GM19193 (cell line): Measurements from ENCODE around the gene FAM107B.

Experiments
- POLR2A ChIP-seq: IDR thresholded peaks from 4 replicates; pipeline ENCODE4 v1.6.1; 2011; ENCODE audit not compliant: insufficient read depth, insufficient read length; ENCODE audit errors: extremely low read depth

FAM107B gene

DNA sequence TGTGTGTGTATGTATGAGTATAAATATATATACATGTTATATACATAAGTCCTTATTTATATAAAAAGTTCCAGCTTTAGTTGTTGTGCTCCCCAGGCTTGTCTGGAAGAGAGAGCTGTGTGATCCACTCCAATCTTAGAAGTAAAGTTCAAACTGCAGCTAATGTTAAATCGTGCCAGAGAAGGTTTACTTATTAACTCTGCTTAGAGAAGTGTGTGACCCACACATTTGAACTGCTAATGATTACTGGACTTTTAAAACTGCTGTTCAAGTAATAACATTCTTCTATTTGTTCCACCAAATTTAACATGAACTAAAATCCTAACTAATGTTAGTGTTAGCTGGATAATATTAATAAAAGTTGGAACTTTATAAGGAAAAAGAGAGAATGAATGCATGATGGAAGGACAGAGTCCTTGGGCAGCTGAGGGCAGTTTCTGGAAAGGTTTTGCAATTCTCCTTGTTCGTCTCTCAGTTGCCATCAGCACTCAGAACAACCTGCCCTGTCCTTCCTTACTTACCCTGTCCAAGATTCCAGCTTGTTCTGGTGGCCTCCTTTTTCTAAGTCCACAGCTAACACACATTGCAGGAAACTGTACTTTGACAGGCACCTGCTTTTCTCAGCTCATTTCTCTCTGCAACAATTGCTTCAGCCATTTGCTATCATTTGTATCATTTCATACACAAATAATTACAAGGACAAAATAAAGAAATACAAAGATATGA, 162.6 kb downstream of the FAM107B start:
- TF ChIP-seq POLR2A = no peak

DNA sequence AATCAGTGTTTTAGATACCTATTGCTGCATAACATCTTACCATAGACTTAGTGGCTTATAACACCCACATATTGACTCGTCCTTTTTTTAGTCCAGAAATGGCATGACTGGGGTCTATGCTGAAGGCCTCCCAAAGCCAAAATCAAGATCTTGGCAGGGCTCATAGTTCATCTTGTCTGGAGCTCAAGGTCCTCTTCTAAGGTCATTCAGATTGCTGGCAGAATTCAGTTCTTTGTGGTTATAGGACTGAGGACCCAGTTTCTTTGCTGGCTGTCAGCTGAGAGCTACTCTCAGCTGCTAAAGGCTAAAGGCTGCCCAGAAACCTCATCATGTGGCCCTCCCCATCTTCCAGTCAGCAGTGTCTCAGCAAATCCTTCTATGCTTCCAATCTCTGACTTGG, 165.5 kb downstream of the FAM107B start:
- no peak for TF ChIP-seq POLR2A

DNA sequence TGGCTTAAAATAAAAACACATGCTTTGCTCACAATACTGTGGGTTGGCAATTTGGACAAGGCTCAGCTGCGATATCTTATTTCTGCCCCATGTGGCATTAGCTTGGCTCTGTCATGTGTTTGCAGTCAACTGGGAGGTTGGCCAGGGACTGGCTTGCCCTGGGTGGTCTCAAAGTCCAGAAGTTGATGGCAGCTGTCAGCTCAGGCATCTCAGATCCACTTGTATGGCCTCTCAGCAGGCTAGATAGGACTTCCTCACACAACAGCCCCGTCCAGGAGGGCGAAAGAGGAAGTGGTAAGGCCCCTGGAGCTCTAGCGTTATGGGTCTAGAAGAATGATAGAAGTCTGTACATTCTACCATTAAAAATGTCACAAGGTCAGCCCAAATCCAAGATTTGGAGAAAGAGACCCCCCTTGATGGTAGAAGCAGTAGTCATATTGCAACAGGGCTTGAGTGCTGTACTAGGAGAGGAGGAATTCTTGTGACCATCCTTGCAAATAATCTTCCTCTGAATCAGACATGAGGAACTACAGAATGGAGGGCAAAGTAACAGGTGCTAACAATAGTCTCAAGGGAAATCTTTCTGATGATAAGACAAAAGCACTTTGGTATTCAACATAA, 166.2 kb downstream of the FAM107B start:
- no peak for TF ChIP-seq POLR2A

DNA sequence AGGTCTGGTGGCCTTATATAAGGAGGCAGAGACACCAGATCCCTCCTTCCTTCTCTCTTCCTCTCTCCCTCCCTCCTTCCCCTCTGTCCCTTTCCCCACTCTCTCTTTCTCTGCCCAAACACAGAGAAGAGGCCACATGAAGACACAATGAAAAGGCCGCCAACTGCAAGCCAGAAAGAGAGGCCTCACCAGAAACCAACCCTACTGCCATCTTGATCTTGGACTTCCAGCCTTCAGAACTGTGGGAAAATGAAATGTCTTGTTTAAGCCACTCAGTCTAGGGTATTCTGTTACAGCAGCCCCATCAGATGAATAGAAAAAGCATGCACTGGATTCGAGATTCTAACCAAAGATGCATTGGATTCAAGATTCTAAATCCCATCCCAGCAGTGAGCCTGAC, 168.1 kb downstream of the FAM107B start:
- no peak for TF ChIP-seq POLR2A

DNA sequence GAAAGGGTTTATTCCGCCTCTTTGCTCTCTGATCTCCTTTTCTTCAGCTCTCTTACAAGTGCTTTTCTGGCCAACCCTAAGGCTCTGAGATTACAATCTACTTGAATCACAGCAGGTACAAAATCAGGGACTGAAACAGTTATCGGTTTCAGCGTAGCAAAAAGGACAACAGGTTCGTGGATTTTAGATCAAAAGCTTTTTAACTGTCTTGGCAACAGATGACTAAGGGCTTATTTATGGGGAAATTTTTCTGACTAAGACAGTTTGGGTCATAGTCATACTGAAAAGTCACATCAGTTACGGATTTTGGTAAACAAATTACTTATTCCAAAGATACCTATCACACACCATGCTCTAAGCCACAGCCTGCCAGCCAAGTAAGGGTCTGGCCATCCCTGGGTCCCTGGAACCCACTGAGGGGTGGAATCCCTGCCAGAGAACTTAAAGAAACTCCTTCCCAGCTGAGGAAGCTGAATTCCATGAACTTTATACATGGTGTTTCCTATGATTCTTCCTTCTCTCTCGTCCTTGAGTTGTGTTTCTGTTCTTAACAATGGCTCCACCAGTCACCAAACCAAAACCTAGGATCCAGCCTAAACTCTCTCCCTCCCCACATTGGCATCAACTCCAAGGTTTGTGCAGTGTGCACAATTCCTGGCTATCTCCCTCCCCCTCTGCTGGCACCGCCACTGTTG, 169.3 kb downstream of the FAM107B start:
- TF ChIP-seq POLR2A = no peak

DNA sequence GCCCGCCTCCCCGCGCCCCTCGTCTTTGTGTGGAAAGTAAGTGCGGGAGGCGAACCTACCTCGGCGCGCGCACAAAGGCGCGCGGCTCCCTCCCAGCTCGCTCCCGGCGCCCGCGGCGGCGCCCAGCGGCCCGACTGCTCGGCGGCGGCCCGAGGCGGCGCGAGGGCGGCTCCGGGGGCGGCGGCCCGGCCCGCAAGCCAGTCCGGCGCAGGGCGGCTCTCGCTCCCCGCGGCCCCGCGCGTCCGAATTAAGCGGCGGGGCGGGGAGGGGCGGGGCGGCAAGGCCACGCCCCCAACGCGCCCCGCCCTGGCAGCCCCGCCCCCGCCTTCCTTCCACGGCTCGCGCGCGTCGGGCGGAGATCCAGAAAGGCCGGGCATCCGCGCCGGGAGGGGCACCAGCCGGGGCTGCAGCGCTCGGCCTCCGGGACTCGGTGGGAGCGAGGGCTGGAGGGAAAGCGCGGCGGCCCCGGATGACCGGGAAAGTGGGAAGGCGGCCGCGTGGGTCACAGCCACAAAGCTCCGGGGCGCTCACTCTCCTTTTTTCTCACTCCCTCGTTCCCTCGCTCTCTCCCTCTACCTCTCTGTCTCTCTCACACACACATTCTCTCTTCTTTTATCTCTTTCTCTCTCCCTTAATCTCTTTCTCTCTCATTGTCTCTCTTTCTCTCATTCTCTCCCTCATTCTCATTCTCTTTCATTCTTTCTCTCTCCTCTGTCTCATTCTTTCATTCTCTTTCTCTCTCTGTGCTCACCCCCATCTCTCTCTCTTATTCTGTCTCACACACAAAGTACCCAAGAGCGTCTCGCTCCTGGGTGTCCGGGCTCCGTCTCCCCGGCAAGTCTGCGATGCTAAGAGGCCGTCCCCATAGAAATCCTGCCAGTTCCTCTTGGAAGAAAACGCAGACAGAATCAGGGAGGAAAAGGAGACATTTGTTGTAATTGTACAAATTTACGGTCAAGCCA, 170.2 kb downstream of the FAM107B start:
- peak; percentile 81 for TF ChIP-seq POLR2A

DNA sequence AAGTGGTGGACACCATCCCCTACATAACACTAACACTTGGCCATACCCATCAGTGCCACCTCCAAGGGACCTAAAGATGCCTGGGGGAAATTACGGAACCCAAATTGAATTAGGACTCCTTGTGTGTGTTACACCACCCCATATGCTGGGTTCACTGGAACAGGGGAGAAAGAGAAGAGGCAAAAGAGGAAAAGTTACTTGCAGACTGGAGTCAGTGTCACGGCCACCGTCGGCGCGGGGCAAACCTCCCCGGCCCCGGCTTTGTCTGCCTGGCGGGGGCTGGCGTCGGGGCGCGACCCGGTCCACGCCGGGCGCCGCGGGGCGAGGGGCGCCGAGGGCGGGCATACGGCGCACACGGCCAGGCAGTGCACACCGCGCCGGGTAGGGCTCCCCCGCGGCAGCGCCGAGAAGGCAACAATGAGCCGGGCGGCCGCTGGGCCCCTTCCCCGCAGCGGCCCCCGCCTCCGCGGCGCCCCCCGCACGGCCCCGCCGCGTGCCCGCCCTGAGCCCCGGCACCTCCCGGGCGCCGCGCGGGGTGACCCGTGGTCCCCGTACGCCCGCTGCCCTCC, 171.1 kb downstream of the FAM107B start:
- TF ChIP-seq POLR2A = no peak

DNA sequence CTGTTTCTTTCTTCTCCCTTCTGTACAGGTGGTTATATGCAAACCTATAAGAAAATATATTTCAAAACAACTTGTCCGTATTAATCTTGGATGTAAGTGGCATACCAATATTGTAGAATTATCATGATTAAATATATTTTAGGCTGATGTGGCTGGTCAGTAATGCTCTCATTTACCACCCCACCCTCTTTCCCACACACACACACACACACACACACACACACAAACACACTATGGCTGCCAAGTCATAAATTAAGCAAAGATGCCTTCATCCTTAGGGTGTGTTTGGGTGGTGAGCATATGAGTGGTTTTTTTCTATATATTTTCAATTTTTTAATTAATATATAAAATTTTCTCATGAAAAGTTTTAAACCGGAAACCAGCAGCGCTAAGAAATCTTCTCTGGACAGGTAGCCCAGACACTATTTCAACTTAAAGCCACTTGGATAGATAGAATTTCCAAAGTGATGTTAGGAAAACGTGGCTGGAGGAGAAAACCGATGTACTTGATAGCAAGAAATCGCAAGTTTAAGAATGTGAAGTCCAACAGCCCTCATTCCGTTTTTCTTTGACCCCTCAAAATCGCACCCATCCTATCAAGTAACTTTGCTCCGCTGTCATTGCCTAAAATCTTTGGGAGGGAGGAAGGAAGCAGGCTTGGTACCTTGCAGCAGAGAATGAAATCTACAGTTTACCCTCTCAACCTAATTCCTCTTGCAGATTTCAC, 171.7 kb downstream of the FAM107B start:
- no peak for TF ChIP-seq POLR2A

DNA sequence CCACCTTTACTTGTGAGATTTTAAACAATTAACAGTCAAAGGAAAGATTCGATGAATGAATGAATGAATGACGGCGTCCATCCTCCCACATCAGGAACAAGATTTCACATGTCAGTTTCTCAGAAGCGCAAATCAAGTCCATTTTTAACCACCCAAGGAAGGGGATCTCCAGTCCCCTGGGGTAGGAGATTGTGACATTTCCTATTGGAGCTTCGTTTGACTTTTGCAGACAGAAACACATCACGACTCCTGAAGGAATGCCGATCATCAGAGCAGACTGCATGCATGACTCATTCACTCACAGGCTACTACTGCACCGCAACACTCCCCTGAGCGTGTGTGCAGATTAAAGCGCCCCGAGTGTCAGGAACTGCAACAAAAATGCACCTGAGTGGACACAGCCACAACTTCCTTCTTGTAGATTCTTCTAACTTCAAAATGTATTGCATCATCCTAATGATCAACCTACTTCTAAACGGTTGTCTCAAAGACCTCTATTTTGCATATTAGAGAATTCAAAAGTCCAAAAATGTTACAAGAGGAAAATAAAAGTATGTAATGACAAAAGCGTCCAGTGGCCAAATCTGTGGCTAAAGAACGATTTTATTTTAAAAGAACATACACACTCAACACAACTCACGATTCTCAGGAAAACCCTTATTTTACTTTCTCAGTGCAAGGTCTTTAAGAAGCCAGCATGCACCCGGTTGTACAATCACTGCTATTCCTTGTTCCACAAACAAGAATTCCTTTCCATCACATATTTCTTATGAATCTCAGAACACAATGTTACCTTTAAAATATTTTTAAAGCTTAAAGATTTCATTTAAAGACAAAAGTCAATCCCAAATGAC, 172.6 kb downstream of the FAM107B start:
- TF ChIP-seq POLR2A = peak; percentile 18

DNA sequence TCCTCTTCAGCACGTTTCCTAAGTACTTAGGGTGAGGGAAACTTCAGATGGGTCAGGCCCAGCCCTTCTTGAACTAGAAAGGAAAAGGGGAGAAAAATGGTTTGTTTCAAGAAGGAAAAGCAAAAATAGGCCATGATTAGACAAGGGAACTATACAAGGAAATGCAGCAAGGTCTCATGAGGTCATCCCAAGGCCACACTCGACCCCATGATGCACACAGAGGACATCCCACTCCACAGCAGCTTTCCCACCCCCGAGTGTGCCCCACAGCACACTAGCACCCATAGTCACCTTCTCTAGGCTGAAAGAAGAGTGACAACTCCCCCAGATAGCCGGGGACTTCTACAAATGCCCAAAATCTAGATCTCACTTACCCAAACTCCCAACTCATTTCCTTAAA, 173.4 kb downstream of the FAM107B start:
- TF ChIP-seq POLR2A = no peak

DNA sequence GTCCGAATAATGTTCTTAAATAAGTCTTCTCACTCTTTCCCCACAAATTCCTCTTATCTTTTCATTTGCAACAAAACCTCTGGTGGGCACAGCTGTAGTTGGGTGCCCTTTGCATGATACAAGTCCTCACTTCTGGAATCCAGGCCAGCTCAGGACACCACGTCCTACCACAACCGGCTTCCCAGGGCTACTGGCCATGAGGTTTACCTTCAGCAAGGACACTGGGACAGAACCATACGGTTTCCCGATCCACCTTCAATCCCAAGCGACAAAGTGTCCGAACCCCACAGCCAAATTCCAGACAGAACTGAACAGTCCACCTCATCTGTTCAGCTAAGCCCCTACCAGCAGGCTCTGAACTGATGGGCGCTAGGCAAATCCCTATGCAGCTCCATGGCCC, 174.6 kb downstream of the FAM107B start:
- TF ChIP-seq POLR2A = no peak

DNA sequence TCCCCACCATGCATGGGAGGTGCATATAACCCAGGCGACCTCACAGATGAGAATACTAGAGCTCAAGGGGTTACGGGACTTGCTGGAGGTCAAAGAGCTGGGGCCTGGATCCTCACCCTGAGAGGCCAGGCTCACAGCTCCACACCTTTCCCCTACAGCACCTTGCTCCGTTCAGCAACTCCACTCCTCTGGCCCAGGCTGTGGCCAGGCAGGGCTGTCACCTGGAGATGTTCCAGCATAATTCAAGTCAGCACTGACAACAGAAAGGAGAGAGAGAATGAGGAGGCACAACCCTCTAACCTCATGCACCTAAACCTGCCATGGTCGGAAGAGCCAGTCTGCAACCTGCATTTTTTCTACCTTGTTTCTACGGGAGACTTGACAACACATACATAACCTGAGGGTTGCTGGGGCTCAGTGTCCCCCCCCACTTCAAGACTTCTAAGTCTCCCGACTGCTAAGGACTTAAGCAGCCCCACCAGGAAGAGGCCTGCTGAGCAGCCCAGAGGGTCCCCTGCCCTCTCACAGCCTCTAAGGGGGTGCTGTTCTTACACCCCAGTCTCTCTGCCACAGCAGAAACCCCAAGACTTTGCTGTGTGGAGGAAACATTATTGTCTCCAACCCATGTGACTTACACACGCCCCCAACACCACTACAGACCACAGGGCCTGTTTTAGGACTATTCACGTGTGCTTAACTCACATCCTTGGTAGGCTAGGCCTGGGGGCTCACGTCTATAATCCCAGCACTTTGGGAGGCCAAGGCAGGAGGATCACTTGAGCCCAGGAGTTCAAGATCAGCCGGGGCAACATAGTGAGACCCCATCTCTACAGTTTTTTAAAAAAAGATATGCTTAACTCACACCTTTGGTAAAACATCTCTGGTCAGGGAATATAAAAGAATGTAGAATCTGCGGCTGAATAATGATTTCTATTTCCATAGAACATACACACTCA, 175.6 kb downstream of the FAM107B start:
- TF ChIP-seq POLR2A = no peak
